ENCODE measurements around the gene CLOCK.

Gene CLOCK

DNA sequence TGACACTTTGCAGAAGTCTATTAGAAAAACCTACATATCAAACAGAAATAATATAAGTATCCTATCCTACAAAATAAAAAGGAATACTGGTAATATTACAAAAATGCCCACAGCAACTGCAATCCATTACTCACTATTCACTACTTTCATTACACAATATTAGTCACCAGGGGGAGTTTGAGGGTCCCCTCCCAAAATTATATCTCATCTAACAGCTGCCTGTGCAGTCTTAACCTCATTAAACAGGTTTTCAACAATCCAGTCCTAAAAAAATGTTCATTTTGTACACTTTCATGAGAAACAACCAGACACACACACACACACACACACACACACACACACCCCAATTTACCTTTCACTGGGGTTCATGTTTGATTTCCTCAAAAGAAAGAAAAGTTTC is 2.9 kb downstream of the CLOCK start:
- DNase-seq (ENCODE audit: low spot score) = no peak

DNA sequence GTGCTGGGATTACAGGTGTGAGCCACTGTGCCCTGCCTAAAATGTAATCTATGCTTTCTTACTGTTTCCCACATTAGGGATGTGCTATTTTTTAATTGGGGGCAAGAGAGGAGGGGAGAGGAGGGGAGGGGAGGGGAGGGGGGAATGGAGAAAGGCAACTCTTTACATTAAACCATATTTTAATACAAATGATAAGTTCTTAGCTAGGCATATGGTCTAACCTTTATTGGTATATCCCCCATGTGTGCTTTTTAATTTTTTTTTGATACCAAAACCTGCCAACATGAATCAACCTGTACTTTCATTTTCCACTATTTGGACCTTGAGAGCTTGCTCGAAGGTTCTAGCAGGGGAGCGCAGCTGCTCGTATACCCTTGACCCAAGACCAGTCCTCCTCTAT is 6.4 kb downstream of the CLOCK start:
- DNase-seq (ENCODE audit: low spot score) = no peak

DNA sequence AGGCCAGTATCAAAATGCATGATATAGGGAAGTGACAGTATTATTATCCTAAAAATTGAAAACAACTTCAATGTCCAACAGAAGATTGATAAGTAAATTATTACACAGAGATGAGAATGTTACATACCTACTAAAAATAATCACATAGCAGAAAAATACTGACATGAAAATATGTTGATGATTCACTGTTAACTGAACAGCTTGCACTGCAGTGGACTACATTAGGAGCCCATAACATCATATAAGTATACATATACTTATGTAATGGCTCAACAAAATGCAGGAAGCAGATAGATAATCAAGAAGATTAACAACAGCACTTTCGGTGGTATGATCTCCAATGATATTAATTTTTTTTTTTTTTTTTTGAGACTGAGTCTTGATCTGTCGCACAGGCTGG is 7.1 kb downstream of the CLOCK start:
- no peak for DNase-seq (ENCODE audit: low spot score)

DNA sequence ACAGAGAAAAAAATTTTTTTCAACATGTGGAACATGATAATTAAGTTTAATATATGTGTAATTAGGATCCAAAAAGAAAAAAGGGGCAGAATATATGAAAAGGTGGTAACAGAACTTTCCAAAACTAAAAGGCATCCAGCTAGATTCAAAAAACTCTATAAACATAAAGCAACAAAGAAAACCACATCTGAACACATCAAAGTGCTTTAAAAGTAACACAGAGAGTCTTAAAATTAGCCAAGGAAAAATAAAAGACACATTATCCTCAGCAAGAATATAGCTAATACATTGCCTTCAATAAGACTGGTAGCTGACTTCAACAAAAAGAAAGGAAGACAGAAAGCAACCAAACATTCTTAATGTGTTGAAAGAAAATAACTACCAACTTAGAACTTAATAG is 8.2 kb downstream of the CLOCK start:
- DNase-seq (ENCODE audit: low spot score) = no peak

DNA sequence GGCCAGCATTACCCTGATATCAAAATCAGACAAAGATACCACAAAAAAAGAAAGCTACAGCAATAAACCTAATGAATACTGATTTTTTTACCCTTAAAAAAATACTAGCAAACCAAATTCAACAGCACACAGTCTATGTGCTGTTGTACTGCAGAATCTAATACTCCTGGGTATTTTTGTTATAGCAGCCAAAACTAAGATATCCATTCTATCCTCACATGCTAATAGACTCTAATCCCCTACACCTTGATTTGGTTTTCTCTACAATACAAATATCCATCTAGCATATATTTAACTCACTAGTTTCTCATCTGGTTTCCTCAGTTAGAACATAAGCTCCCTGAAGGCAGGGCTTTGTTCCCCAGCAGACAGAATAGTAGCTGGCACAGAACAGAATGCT is 12.4 kb downstream of the CLOCK start:
- DNase-seq (ENCODE audit: low spot score) = no peak

DNA sequence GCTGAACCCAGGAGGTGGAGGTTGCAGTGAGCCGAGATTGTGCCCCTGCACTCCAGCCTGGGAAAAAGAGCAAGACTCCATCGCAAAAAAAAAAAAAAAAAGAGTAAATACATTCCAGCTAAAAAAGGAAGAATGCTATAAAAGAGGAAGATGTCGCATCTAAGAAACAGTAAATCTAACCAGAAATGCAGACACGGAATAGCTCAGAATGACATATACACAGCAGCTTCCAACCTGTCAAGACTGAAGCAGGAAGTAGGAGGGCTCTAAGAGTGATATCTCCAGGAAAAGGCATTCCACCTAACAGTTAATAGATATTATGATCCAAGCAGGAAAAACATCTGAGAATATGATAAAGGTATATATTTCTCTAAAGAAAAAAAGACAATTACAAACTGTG is 16.0 kb downstream of the CLOCK start:
- DNase-seq (ENCODE audit: low spot score) = no peak

DNA sequence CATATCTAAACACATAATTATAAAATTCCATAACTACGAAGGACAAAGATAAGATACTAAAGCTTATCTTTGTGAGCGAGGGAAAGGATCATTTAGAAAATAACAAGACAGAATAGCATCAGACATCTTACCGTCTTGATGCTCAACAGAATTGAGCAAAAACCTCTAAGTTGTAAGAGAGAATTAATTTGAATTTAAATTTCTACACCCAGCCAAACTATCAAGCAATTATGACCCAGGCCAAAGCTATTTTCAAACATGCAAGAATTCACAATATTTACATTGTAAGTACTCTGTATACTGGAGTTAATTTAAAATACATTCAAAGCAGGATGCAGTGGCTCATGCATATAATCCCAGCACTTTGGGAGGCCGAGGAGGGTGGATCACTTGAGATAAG is 16.5 kb downstream of the CLOCK start:
- no peak for DNase-seq (ENCODE audit: low spot score)

DNA sequence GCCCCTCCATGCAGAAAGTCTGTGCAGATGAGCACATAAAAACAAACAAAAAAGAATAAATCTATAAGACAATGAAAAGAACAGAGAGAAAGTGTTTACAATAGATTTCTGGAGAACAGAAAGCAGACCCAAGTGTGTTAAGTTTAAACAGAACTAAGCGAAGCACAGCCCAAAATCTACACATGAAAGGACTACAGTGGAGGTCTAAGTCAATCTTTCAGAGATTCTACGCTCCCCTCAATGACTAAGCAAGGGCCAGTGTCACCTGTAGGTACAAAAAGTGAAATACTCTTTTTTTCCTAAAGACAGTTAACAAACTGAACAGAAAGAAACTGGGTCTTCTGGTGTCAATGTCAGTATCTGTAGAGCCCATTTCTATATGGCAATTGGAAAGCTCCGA is 18.2 kb downstream of the CLOCK start:
- no peak for DNase-seq (ENCODE audit: low spot score)

DNA sequence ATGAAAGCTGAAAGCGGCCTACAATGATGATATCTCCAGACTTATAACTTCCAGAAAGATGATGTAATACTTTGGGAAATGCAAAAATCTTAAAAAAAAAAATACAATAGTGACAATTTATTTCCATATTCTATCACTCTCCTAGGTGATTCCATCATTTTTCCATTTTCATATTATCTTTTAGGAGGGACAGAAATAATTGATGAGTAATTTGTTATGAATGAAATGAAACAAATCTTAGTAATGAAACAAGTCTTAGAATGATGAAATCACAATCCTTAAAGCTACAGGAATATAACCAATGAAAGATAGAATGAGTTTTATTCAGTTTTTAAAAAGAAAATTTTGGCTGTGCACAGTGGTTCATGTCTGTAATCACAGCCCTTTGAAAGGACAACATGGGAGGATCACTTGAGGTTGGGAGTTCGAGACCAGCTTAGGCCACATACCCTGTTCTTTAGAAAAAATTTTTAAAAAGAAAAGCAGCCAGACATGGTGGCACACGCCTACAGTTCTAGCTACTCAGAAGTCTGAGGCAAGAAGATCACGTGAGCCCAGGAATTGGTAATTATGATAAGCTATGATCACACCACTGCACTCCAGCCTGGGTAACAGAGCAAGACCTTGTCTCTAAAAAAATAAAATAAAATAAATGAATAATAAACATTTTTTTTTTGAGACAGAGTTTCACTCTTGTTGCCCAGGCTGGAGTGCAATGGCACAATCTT is 21.7 kb downstream of the CLOCK start:
- no peak for DNase-seq (ENCODE audit: low spot score)

DNA sequence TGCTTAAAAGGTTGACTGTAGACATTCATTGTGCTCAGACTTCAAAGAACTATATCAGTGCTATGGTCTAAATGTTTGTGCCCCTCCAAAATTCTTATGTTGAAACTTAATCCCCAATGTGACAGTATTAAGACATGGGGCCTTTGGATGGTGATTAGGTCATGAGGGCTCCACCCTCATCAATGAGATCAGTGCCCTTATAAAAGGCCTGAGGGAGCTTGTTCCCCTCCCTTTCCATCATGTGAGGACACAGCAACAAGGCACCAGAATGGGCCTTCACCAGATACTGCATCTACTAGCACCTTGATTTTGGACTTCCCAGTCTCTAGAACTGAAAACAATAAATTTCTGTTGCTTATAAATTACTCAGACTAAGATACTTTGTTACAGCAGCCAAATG is 28.3 kb downstream of the CLOCK start:
- no peak for DNase-seq (ENCODE audit: low spot score)

DNA sequence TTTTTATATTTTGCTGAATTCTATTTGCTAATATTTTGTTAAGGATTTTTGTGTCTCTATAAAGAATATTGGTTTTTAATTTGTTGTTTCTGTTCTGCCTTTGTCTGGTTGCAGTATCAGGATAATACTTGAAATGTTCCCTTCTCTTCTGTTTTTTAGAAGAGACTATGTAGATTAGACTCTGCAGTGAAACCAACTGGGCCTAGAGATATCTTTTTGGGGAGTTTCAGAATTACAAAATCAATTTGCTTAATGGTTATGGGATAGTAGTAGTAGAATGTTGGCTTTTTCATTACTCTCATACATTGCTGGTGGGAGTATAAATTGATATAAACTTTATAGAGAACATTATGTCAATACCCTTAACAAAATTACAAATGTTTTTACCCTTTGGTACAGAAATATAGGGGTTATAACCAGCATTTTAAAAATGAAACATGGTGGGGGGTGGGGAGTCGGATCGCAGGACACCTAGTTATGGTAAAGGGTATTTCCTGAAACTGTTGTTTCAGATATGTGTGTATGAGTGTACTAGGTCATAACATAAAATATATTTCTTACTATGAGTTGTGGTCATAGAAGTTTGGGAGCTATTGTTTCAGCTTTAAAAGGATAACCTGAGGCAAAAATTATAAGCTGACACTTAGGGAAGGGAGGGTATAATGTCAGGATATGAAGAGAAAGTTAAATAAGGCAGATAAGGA is 29.0 kb downstream of the CLOCK start:
- DNase-seq (ENCODE audit: low spot score) = no peak

DNA sequence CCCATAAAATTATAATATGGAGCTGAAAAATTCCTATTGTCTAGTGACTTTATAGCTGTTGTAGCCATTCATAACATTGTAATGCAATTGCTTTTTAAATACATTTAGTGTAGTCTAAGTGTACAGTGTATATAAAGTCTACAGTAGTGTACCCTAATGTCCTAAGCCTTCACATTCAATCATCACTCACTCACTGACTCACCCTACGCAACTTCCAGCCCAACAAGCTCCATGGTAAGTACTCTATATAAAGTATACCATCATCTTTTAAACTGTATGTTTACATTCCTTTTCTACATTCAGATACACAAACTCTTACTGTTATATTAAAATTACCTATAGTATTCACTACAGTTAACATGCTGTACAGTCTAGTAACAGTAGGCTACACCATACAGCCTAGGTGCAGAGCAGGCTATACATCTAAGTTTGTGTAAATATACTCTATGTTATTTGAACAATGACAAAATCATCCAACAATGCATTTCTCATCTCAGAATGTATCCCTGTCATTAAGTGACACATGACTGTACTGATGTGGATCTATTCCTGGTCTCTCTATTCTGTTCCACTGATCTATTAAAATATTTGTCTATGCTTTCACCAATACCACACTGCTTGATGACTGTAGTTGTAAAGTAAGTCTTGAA is 33.7 kb downstream of the CLOCK start:
- no peak for DNase-seq (ENCODE audit: low spot score)

DNA sequence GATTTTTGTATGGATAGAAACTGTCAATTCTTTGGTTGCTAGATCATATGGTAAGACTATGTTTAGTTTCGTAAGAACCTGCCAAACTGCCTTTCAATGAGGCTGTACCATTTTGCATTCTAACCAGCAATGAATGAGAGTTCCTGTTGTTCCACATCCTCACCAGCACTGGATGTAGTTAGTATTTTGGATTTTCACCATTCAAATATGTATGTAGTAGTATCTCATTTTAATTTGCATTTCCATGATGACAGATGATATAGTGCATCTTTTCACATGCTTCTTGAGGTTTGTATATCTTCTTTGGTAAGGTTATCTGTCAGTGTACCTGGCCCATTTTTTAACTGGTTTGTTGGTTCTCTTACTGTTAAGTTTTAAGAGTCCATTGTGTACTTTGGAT is 34.6 kb downstream of the CLOCK start:
- no peak for DNase-seq (ENCODE audit: low spot score)

DNA sequence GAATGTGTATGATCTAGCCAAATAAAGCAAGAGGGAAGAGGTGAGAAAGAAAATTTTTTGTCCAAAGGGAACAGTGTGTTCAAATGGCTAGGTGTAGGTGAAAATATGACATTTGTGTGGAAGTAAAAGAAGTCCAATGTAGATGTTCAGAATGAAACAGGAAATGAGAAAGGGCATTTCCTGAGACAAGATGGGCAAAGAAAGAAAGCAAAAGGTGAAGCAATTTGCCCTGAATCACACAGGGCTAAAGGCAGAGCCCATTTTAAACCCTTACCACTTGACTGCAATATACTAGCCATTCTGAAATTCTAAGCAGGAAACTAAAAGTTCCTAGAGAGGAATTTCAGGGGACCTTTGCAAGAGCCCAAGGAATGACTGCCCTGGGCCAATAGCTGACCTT is 36.0 kb downstream of the CLOCK start:
- no peak for DNase-seq (ENCODE audit: low spot score)

DNA sequence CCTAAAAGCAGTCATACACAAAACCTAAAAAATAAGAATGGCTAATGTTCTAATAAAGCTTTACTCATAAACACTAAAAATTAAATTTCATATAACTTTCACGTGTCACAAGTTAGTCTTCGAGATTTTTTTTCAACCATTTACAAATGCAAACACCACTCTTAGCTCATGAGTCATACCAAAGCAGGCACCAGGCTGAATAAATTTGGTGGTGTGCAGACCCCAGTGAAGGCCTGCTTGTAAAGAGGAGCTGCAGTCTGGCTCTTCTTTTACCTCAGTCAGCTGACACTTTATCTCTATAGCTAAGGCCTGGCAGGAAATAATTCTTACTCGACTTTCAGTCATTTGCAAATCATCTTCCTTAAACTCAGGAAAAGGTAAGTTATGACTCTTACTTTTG is 37.4 kb downstream of the CLOCK start:
- no peak for DNase-seq (ENCODE audit: low spot score)

DNA sequence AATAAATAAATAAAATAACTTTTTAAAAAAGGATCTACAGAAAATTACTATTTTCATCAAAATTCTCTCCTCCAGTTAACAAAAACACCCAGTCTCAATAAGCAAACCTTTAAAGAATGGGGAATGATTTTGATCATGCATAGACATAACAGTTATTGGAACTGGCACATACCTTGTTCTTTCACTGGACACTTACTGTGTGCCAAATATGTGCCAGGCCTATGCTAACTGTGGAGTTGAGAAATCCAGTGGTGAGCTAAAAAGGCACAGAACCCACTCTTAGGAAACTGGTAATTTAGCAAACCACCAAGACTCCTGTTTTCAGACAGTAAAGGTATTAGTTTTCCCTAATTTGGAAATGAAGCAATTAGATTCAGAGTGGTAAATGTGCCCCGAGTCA is 39.1 kb downstream of the CLOCK start:
- no peak for DNase-seq (ENCODE audit: low spot score)

DNA sequence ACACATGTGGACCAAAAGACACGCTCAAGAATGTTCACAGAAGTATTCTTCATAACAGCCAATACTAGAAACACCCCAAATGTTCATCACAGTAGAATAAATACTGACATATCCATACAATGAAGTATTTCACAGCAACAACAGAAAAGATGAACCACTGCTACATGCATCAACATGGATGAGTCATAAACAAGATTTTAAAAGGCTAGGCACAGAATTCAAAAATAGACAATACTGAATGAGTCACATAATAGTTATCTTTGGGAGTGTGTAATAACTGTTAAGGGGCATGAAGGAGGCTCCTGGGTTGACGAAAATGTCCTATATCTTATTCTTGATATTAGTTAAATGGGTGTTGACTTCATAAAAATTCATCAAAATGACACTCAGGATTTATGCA is 43.5 kb downstream of the CLOCK start:
- DNase-seq (ENCODE audit: low spot score) = no peak

DNA sequence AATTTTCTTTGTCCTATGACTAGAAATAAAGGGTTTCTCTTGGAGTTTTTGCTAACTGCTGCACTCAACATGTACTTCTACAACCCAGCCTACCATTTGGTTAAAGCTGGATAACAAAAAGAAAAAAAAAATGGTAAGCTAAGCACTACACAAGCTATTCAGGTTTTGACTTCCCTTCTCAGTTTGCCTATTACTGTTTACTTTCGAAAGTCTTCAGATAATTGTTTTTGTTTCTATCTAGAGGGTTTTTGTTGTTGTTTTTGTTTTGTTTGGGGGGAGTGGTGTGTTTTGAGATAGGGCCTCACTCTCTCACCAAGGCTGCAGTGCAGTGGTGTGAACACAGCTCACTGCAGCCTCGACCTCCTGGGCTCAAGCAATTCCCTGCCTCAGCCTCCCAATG is 46.6 kb downstream of the CLOCK start:
- DNase-seq (ENCODE audit: low spot score) = no peak

DNA sequence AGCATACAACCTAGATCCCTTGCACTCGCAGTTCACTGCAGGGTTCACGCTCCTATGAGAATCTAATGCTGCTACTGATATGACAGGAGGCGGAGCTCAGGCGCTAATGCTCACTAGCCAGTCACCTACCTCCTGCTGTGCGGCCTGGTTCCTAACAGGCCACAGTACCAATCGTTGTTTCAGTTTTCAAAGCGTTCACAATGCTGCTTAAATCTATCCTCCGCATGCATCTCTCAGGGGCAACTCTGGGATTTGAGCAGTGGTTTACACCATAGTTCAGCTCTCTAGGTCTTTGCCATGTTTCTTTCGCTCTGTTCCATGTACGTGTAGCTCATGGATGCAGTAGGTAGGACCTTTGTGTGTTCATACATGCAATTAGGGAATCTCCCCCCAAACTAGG is 47.2 kb downstream of the CLOCK start:
- no peak for DNase-seq (ENCODE audit: low spot score)

DNA sequence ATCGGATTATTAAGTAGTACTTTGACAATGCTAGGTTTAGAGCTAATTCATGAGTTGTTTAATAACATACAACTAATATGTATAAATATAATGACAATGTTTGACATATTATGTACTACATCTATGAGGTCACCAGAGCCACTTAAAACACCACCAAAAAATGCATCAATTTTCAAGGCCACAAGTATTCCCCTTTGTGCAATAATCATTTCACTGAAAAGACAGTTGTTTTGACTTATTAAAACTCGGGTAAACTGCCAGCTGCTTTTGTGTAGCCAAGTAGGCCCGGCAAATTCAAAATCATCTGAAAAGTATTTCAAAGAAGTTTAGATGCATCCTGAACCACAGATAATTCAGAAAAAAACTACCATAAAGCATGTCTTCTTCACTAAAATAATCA is 48.7 kb downstream of the CLOCK start:
- no peak for DNase-seq (ENCODE audit: low spot score)

DNA sequence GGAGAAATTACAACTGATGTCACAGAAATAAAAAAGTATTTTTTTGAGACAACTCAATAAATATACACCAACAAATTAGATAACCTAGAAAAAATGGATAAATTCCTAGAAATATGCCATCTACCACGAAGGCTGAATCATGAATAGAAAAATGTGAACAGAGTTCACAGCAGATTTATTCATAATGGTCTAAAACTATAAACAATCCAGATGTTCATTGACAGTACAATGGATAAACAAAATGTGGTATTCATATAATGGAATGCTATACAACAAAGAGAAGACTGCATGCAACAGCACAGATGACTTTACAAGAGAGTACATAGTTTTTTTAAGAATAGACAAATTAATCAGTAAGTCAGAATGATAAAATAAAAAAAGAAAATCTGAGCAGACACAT is 55.2 kb downstream of the CLOCK start:
- no peak for DNase-seq (ENCODE audit: low spot score)

DNA sequence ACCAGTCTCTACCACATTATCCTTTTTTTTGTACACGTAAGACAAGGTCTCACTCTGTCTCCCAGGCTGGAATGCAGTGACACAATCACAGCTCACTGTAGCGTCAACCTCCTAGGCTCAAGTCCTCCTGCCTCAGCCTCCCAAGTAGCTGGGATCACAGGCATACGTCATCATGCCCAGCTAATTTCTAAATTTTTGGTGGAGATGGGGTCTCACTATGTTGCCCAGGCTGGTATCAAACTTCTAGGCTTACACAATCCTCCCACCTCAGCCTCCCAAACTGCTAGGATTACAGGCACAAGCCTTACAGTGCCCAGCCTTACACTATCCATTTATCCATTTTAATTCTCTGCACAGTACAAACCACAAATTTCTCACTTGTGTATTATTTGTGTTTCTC is 58.0 kb downstream of the CLOCK start:
- DNase-seq (ENCODE audit: low spot score) = no peak

DNA sequence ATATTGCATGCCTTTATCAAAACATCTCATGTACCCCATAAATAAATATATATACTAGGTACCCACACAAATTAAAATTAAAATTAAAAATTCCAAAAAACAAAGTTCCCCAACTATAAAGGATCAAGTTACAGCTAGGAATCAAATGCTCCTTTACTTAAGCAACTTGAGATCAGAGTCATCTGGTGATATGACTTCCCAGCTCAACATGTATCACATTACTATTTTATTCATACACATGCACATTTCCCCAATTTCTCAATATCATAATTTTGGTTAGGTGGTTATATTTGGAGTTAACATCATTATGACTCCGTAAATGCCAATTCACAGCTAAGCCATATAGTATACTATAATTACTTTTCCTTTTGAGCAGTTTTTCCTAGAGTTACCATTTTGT is 60.9 kb downstream of the CLOCK start:
- no peak for DNase-seq (ENCODE audit: low spot score)

DNA sequence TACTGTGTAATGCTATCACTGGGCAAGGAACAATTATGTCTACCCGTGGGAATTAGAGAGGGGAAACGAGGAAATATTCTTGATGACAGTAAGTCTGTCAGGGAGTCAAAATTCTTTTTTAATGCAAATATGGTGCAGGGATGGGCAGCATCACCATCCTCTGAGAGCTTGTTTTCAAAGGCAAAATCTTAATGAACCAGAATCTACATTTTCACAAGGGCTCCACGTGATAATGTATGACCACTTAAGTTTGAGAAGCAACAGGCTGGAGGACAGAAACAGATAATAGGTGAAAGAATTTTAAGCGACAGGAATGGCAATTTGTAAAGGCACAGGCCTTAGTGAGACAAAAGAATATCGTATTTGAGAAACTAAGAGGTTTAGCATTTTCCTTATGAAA is 63.4 kb downstream of the CLOCK start:
- no peak for DNase-seq (ENCODE audit: low spot score)

Measured in SW480 (cell line).